T47D (cell line): ENCODE data around the gene ABCB1.
A peak's percentile ranks its signal among the peaks of the same experiment; 100 is the strongest.
"Not testable (repeated sequence)": the region's sequence is repeated elsewhere in the genome, so short reads cannot be mapped to it uniquely, and the experiment has no call there.

Experiments
- DNase-seq, 2 experiments: peaks; one replicate each; pipeline versions ENCODE4 v3.0.0 to v3.0.0-alpha.2; 2011 to 2012; ENCODE audit warnings: low read depth in 1 of 2, low spot score in 1 of 2
- JUND ChIP-seq: IDR thresholded peaks from 2 replicates; pipeline ENCODE4 v1.6.1; 2012; ENCODE audit warnings: low read depth
- in situ Hi-C: cut with HindIII; loops from 2 replicates; pipeline ENCODE4 v1.10.0; 2016; ENCODE audit warnings: low sequenced_read_pairs, low pct_unique_long_range_greater_than_20kb

ABCB1 gene

DNA sequence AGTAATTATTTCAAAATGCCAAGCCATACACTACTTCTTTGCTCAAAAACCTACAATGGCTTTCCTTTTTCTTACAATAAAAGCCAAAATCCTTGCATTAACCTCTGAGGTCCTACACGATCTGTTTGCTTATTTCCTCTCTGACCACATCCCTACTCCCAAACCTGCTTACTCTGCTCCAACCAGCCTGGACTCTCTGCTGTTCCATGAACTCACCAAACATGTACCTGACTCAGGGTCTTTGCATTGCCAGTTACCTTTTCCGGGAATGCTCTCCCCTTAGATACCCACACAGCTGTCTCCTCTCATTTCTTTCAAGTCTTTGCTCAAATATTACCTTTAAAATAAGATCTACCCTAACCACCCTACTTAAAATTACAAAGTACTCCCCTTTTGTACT, 127.5 kb downstream of the ABCB1 start:
- in situ Hi-C loops: no loop called here
- no peak for DNase-seq
- no peak for TF ChIP-seq JUND

DNA sequence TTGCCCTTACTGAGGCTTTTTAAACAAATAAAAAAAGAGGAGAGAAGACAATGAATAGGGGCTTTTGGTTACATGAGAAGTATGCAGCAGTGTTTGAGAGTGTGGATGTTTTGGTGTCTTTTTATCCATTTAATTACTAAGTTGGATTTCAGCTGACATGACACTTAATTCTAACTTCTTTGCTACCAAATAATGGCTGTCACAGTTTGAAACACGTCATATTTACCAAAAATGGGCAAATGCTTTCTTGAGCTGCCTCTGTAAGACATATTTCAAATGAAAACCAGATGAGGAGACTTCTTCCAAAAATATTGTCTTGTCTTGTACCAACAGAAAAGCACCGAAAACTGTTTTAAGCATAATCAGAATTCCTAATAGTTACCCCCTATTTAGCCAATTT, 129.2 kb downstream of the ABCB1 start:
- DNase-seq: no peak
- TF ChIP-seq JUND: no peak
- in situ Hi-C loops: no loop called here

DNA sequence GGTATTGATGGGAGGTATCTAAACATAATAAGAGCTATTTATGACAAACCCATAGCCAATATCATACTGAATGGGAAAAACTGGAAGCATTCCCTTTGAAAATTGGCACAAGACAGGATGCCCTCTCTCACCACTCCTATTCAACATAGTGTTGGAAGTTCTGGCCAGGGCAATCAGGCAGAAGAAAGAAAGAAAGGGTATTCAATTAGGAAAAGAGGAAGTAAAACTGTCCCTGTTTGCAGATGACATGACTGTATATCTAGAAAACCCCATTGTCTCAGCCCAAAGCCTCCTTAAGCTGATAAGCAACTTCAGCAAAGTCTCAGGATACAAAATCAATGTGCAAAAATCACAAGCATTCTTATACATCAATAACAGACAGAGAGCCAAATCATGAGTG, 131.5 kb downstream of the ABCB1 start:
- in situ Hi-C loops, DNase-seq: not testable (repeated sequence)

DNA sequence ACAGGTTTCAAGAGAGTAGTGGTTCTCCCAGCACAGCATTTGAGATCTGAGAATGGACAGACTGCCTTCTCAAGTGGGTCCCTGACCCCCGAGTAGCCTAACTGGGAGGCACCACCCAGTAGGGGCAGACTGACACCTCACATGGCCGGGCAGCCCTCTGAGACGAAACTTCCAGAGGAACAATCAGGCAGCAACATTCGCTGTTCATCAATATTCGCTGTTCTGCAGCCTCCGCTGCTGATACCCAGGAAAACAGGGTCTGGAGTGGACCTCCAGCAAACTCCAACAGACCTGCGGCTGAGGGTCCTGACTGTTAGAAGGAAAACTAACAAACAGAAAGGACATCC, 135.2 kb downstream of the ABCB1 start:
- DNase-seq, in situ Hi-C loops: not testable (repeated sequence)

DNA sequence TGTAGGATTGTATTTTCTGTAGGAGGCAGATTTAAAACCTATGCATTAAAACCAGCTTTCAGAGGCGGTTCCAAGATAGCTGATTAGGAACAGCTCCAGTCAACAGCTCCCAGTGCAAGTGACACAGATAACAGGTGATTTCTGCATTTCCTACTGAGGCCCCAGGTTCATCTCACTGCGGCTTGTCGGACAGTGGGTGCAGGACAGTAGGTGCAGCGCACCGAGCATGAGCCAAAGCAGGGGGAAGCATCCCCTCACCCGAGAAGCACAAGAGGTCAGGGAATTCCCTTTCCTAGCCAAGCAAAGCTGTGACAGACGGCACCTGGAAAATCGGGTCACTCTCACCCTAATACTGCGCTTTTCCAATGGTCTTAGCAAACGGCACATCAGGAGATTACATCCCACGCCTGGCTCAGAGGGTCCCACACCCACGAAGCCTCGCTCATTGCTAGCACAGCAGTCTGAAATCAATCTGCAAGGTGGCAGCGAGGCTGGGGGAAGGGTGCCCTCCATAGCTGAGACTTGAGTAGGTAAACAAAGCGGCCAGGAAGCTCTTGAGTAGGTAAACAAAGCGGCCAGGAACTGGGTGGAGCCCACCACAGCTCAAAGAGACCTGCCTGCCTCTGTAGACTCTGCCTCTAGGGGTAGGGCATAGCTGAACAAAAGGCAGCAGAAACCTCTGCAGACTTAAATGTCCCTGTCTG, 135.7 kb downstream of the ABCB1 start:
- in situ Hi-C loops: not testable (repeated sequence)
- DNase-seq: peak in 1 of 2 experiments; percentile 88

DNA sequence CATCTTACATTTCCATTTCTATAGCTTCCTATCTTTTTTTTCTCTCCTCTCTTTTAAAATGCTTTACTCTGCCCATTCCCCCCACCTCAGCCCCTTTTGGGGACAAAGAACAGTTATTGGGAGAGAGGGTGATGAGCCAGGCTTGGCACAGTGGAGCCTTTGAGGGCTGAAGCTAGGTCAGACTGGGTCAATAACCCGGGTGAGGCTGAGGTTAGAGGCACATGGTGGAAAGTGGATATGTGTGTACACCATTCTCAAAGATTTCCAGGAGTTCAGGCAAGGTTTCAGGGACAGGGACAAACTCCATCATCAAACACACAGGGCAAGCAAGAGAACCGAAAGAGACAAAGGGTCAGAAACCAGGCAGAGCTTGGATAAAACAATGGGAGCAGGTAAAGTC, 136.7 kb downstream of the ABCB1 start:
- in situ Hi-C loops: no loop called here
- DNase-seq: no peak
- no peak for TF ChIP-seq JUND

DNA sequence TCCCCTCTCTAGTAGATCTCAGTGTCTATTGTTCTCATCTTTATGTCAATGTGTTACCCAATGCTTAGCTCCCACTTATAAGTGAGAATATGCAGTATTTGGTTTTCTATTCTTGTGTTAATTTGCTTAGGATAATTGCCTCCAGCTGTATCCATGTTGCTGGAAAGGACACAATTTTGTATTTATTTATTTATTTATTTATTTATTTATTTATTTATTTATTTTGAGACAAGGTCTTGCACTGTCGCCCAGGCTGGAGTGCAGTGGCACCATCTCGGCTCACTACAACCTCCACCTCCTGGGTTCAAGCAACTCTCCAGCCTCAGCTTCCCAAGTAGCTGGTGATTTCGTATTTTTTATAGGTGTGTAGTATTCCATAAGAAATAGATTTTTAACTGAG, 140.2 kb downstream of the ABCB1 start:
- in situ Hi-C loops, DNase-seq: not testable (repeated sequence)

DNA sequence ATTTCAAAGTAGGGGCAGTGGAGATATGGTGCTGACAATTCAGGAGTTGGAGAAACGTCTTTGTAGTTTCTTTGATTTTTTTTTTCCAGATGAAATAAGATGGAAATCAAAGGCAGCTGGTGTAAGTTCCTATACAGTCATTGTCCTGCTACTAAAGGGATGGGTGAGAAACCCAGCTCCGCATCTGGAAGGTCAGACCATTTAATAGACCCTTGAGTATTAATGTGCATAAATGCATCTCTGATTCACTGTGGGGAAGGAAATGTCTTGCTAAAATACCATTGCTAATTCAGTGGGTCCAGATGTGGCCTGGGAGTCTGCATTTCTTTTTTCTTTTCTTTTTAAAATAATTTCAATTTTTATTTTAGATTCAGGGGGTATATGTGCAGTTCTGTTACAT, 140.7 kb downstream of the ABCB1 start:
- in situ Hi-C loops: no loop called here
- no peak for TF ChIP-seq JUND
- DNase-seq: no peak

DNA sequence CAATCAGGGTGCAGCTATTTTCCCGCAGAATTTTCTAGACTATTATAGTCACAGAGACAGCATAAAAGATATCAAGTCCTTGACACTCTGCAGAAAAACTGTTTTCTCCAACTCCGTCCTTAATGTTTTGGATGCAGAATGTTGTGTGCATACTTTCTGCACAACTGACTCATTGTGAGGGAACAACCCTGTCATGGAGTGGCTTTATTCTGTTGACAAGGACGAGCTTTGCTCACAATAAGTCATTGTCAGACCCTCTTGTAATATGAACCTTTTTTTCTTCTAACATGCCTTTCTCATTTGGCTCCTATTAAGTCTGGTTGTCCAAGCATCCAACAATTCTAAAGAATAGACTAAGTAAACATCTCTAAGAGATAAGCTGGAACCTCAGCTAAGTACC, 142.5 kb downstream of the ABCB1 start:
- DNase-seq: no peak
- TF ChIP-seq JUND: no peak
- in situ Hi-C loops: no loop called here

DNA sequence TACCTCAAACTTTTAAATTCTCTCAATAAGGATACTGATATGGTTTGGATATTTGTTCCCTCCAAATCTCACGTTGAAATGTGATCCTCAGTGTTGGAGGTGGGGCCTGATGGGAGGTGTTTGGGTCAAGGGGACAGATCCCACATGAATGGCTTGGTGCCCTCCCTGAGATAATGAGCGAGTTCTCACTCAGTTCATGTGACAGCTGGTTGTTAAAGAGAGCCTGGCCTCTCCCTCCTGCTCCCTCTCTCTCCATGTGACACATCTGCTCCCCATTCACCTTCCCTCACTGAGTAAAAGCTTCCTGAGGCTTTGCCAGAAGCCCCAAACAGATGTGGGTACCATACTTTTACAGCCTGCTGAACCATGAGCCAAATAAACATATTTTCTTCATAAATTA, 144.4 kb downstream of the ABCB1 start:
- in situ Hi-C loops: no loop called here
- DNase-seq: no peak
- TF ChIP-seq JUND: no peak
